Spinal cord (tissue), 10 donors: ENCODE data around the gene UTP14C. TPM values are rescaled to one million over a fixed set of nuclear protein-coding genes. Genes with fewer than 3 reads are reported as not detected.
"Not testable (repeated sequence)": the region's sequence is repeated elsewhere in the genome, so short reads cannot be mapped to it uniquely, and the experiment has no call there.

Experiments used
- DNase-seq, 6 donors: peaks; one replicate each; pipeline versions ENCODE4 v3.0.0 to v3.0.0-alpha.2; 2013 to 2015; ENCODE audit warnings: low spot score in 6 of 6, low read depth in 4 of 6
- H3K27ac ChIP-seq: one replicate; pipeline ENCODE4 v1.5.1; 2013; ENCODE audit warnings: low read depth, low read length, control low read depth
- H3K27me3 ChIP-seq: one replicate; pipeline ENCODE4 v1.6.1; 2013; ENCODE audit warnings: low read length; ENCODE audit not compliant: control insufficient read depth, insufficient read depth
- H3K36me3 ChIP-seq: one replicate; pipeline ENCODE4 v1.6.1; 2013; ENCODE audit warnings: low read length; ENCODE audit not compliant: control insufficient read depth, insufficient read depth
- H3K4me1 ChIP-seq: one replicate; pipeline ENCODE4 v1.6.1; 2013; ENCODE audit warnings: low read length; ENCODE audit not compliant: control insufficient read depth, insufficient read depth
- H3K4me3 ChIP-seq: one replicate; pipeline ENCODE4 v1.5.1; 2013; ENCODE audit warnings: low read depth, low read length, control low read depth
- H3K9me3 ChIP-seq: one replicate; pipeline ENCODE4 v1.6.1; 2013; ENCODE audit warnings: low read length; ENCODE audit not compliant: control insufficient read depth, insufficient read depth
- WGBS: methylation state at CpG from one replicate; pipeline ENCODE4 v1.1.5; 2013; ENCODE audit warnings: missing lambda C conversion rate; ENCODE audit not compliant: insufficient coverage; 5-methylcytosine and 5-hydroxymethylcytosine counted together
- long read RNA-seq, 4 donors: transcript quantifications; one replicate each; lab custom pipeline, GENCODE V29; 2026
- polyA plus RNA-seq, 2 donors: library from polyadenylated mRNA; unstranded; fragments of 120-200 nt; gene quantifications; one replicate each; pipeline ENCODE4 v1.2.1, GENCODE V29; 2013; ENCODE audit not compliant: insufficient read length in 2 of 2
- total RNA-seq, 2 donors: library from RNA; depleted of rRNA in 1 of 2; stranded (reverse); fragments of 120-200 nt in 1 of 2; fragments of >200 nt in 1 of 2; gene quantifications; one replicate each; pipeline versions ENCODE4 v1.2.3 to v1.2.4, GENCODE V29; 2013 to 2014
- donor health status: healthy.

UTP14C gene, protein sequence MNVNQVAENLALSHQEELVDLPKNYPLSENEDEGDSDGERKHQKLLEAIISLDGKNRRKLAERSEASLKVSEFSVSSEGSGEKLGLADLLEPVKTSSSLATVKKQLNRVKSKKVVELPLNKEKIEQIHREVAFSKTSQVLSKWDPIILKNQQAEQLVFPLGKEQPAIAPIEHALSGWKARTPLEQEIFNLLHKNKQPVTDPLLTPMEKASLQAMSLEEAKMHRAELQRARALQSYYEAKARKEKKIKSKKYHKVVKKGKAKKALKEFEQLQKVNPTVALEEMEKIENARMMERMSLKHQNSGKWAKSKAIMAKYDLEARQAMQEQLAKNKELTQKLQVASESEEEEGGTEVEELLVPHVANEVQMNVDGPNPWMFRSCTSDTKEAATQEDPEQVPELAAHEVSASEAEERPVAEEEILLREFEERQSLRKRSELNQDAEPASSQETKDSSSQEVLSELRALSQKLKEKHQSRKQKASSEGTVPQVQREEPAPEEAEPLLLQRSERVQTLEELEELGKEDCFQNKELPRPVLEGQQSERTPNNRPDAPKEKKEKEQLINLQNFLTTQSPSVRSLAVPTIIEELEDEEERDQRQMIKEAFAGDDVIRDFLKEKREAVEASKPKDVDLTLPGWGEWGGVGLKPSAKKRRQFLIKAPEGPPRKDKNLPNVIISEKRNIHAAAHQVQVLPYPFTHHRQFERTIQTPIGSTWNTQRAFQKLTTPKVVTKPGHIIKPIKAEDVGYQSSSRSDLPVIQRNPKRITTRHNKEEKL
- total RNA-seq (10 to 100 TPM; 25.1 to 33.2 TPM), polyA plus RNA-seq (10 to 100 TPM; 22.2 to 24.4 TPM)
- long read RNA-seq, donor 1, full-length matches to known transcripts: 8 of 8 reads
- long read RNA-seq, donor 1, partial matches to known transcripts: 0 of 8 reads
- long read RNA-seq, donor 1, other reads (novel, unspliced or antisense): 0 of 8 reads
- long read RNA-seq, donor 2, full-length matches to known transcripts: 2 of 2 reads
- long read RNA-seq, donor 2, partial matches to known transcripts: 0 of 2 reads
- long read RNA-seq, donor 2, other reads (novel, unspliced or antisense): 0 of 2 reads
- long read RNA-seq, donor 3, full-length matches to known transcripts: 5 of 5 reads
- long read RNA-seq, donor 3, partial matches to known transcripts: 0 of 5 reads
- long read RNA-seq, donor 3, other reads (novel, unspliced or antisense): 0 of 5 reads
- long read RNA-seq, donor 4, full-length matches to known transcripts: 3 of 3 reads
- long read RNA-seq, donor 4, partial matches to known transcripts: 0 of 3 reads
- long read RNA-seq, donor 4, other reads (novel, unspliced or antisense): 0 of 3 reads

DNA sequence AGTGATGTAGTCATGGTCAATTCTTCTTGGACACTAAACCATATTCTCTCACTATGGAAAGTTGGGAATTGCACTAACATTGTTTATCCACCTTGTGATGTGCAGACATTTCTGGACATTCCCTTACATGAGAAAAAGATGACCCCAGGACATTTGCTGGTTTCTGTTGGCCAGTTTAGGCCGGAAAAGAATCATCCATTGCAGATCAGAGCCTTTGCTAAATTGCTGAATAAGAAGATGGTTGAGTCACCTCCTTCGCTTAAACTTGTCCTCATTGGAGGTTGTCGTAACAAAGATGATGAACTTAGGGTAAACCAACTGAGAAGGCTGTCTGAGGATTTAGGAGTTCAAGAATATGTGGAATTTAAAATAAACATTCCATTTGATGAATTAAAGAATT is at the start of gene UTP14C:
Gene UTP14C, plus strand, starts transcription at position 211 of the 400 bp plus-strand sequence. CDS start 4,114 bp downstream, outside the sequence.
- WGBS: 100% methylated on average over 3 of the region's 3 CpGs
- Histone ChIP-seq H3K27ac (no peak within 1 kb of the TSS), H3K4me3 (no peak within 1 kb of the TSS), H3K4me1 (no peaks in the 10 kb centered on the region), H3K27me3 (no peaks in the 10 kb centered on the region), H3K36me3 (peaks cover 40% of the 10 kb centered on the region), H3K9me3 (no peaks in the 10 kb centered on the region)
- no peak for DNase-seq

DNA sequence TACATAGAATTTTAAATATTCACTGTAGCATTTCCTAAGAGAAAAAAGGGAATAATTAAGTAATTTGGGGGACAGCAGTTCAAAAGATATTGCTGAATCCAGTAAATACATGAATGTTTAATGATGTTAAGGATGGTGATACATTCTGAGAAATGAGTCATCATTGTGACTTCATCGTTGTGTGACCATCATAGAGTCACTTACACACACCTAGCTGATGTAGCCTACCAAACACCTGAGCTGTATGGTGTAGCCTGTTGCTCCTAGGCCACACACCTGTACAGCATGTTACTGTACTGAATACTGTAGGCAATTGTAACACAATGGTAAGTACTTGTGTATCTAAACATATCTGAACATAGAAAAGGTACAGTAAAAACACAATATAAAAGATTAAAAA is 48.1 kb upstream of the UTP14C start:
- H3K27ac ChIP-seq: no peak overlapping the region
- H3K36me3 ChIP-seq: peaks cover 7% of the 10 kb centered on the region
- no CpG with 5 or more reads among the region's 1 CpG for WGBS
- no peaks in the 10 kb centered on the region for H3K4me1 ChIP-seq
- no peaks in the 10 kb centered on the region for H3K9me3 ChIP-seq
- DNase-seq: no peak
- no peaks in the 10 kb centered on the region for H3K27me3 ChIP-seq
- no peak overlapping the region for H3K4me3 ChIP-seq

DNA sequence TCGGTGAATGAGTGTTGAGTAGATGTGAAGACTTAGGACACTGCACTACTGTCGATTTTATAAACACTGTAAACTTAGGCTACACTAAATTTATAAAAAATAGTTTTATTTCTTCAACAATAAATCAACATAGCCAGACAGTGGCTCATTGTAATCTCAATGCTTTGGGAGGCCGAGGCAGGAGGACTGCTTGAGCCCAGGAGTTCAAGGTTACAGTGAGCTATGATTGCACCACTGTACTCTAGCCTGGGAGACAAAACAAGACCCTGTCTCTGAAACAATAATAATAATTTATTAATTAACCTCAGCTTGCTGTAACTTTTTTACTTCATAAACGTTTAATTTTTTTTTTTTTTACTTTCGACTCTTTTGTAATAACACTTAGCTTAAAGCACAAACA is 47.6 kb upstream of the UTP14C start:
- no CpG with 5 or more reads among the region's 5 CpGs for WGBS

DNA sequence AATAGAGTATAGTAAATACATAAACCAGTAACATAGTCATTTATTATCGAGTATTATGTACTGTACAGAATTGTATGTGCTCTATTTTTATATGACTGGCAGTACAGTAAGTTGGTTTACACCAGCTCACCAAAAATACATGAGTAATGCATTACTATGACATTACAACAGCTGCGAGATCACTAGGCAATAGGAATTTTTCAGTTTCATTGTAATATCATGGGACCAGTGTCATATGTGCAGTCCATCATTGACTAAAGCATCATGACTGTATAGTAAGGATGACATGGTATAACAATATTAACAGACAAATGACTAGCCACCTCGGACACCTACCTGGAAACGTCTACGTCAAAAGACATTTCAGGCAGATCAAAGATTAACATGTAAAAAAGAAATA is 46.9 kb upstream of the UTP14C start:
- no peaks in the 10 kb centered on the region for H3K9me3 ChIP-seq
- peaks cover 5% of the 10 kb centered on the region for H3K36me3 ChIP-seq
- no CpG with 5 or more reads among the region's 5 CpGs for WGBS
- H3K4me1 ChIP-seq: no peaks in the 10 kb centered on the region
- no peak overlapping the region for H3K4me3 ChIP-seq
- DNase-seq: no peak
- no peak overlapping the region for H3K27ac ChIP-seq
- no peaks in the 10 kb centered on the region for H3K27me3 ChIP-seq

More for the DNA sequence above, 47.6 kb upstream of the UTP14C start:
- H3K9me3 ChIP-seq: no peaks in the 10 kb centered on the region
- peaks cover 7% of the 10 kb centered on the region for H3K36me3 ChIP-seq
- H3K4me1 ChIP-seq: no peaks in the 10 kb centered on the region
- no peak overlapping the region for H3K27ac ChIP-seq
- no peak for DNase-seq
- no peak overlapping the region for H3K4me3 ChIP-seq
- H3K27me3 ChIP-seq: no peaks in the 10 kb centered on the region

DNA sequence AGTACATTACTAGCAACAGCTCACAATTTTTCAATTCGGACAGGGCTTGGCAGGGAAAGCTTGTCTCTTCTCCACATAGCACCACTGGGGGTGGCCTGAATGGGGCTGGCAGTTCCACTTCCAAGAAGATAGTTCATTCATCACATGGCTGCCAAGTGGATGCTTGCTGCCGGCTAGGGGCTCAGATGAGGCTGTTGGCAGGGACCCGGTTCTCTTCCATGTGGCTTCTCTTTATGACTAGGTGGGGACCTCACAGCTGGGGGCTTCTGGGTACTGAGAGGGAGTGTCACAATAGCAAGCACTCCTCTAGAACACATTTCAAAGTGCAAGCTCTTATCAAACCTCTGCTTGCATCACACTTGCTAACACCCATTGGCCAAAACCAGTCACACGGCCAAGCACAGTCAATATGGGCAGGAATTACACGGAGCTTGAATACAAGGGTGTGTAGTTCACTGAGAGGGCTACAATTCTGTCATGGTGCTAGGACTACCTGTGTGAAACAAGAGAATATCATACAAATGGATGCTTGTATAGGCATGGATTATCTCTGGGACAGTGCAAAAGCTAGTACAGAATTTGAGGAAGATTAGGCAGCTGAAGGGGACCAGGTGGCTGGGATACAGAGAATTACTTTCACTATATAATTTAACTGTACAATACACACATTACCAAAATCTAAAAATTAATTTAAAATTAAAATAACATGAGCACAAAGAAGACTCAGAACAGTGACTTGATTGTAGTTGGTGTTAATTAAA is 45.5 kb upstream of the UTP14C start:
- 45% methylated on average over 3 of the region's 5 CpGs for WGBS
- peaks cover 4% of the 10 kb centered on the region for H3K36me3 ChIP-seq
- peak in 2 of 6 donors; percentile 57 to 67 for DNase-seq
- no peaks in the 10 kb centered on the region for H3K9me3 ChIP-seq
- no peaks in the 10 kb centered on the region for H3K27me3 ChIP-seq
- H3K27ac ChIP-seq: no peak overlapping the region
- no peaks in the 10 kb centered on the region for H3K4me1 ChIP-seq
- no peak overlapping the region for H3K4me3 ChIP-seq

DNA sequence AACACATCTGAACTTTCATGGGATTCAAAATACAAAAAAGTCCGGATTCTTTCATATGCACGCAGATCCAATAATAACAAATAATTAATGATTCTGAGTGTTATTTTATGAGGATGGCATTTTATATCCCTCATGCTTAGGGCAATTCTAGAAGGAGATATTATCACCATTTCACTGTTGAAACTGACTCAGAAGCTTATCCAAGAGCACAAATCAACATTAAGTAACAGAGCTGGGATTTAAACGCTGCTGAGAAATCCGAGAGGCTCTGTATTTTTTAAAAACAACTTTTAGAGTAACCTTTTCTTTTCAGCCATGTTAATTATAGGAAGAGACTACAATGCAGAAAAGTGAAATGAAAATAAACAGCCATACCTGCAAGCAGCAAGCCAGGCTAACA is 43.6 kb upstream of the UTP14C start:
- H3K9me3 ChIP-seq: no peaks in the 10 kb centered on the region
- no peaks in the 10 kb centered on the region for H3K4me1 ChIP-seq
- no CpG with 5 or more reads among the region's 4 CpGs for WGBS
- no peaks in the 10 kb centered on the region for H3K36me3 ChIP-seq
- DNase-seq: no peak
- no peak overlapping the region for H3K4me3 ChIP-seq
- H3K27ac ChIP-seq: no peak overlapping the region
- no peaks in the 10 kb centered on the region for H3K27me3 ChIP-seq

DNA sequence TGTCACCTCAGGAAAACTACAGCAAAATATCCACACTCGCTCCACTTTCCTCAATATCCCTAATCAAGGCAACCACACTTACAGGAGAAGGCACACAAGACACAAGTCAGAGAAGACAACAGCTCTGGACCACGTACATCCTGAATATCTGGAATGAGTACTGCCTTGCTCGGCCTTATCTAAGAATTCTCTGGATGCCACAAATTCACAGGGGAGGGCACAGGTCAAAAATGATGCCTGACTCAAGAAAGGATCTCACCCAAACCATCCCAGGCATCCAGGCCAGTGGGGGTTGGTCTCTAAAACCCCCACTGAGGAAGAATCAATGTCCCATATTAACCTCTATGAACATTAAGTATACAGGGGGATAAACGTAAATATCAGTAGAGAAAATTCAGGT is 43.1 kb upstream of the UTP14C start:
- no peaks in the 10 kb centered on the region for H3K36me3 ChIP-seq
- no peak overlapping the region for H3K4me3 ChIP-seq
- H3K27ac ChIP-seq: no peak overlapping the region
- no peaks in the 10 kb centered on the region for H3K4me1 ChIP-seq
- no peaks in the 10 kb centered on the region for H3K27me3 ChIP-seq
- no peaks in the 10 kb centered on the region for H3K9me3 ChIP-seq
- 90% methylated on average over 2 of the region's 4 CpGs for WGBS
- DNase-seq: no peak

DNA sequence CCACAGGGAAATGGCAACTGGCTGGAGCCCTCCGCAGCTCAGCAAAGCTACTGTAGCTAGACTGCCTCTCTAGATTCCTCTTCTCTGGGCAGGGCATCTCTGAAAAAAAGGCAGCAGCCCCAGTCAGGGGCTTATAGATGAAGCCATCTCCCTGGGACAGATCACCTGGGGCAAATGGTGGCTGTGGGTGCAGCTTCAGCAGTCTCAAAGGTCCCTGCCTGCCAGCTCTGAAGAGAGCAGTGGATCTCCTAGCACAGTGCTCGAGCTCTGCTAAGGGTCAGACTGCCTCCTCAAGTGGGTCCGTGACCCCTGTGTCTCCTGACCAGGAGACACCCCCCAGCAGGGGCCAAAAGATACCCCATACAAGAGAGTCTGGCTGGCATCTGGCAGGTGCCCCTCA is 41.2 kb upstream of the UTP14C start:
- not testable (repeated sequence) for DNase-seq, H3K36me3 ChIP-seq, H3K4me3 ChIP-seq, H3K27ac ChIP-seq, H3K4me1 ChIP-seq, H3K9me3 ChIP-seq, H3K27me3 ChIP-seq
- WGBS: 96% methylated on average over 3 of the region's 3 CpGs

DNA sequence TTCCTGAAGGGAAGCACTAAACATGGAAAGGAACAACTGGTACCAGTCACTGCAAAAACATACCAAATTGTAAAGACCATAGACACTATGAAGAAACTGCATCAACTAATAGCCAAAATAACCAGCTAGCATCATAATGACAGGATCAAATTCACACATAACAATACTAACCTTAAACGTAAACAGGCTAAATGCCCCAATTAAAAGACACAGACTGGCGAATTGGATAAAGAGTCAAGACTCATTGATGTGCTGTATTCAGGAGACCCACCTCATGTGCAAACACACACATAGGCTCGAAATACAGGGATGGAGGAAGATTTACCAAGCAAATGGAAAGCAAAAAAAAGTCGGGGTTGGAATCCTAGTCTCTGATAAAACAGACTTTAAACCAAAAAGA is 39.6 kb upstream of the UTP14C start:
- H3K27ac ChIP-seq, H3K9me3 ChIP-seq, DNase-seq, H3K4me3 ChIP-seq, H3K27me3 ChIP-seq, H3K36me3 ChIP-seq, H3K4me1 ChIP-seq: not testable (repeated sequence)
- WGBS: 100% methylated on average over 2 of the region's 4 CpGs
